GM18873 (cell line): Measurements from ENCODE around the gene HEXIM1.

ENCODE experiments used
- ATAC-seq: cut with Tn5 transposase; IDR thresholded peaks from one replicate; pipeline ENCODE4 v1.9.1; 2021; ENCODE audit warnings: mild to moderate bottlenecking, moderate library complexity, moderate number of reproducible peaks; ENCODE audit not compliant: unreplicated experiment, low FRiP score

The HEXIM1 gene

DNA sequence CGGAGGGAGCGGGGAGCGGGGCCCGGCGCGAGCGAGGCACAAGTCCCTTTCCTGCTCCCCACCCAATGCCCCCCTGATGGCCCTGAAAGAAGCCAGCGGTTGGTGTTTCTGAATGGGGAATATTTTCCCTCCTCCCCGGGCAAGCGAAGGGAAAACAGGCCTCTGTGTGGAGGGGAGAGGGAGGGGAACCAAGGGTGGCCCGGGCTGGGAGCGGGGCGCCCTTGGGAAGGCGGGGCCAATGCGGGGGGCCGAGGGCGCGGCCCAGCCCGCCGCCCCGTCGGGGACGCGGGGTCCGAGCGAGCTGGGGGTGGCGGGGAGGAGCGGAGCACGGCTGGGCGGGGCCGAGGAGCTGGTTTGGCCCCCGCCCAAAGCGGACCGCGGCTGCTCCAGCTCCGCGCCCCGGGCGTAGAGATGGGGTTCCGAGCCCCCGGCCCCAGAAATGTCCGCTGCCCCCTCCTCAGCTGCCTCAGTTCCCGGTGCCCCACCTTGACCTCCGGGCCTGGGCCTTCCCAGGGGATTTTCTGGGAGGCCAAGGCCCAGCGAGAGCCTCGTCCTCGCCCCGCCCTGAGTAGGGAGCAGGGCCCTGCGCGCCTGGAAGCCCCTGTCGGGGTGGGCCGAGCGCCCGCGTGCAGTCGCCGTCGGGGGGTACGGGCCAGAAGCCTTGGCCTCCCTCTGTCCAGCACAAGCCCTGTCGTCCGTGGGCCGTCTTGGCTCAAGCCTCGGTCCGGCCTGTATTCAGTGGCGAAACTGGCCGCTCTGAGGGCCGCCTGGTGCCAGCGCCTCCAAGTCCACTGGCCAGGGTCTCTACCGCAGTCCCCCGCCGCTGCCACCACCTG is 3.9 kb upstream of the HEXIM1 start:
- no peak for ATAC-seq

GRCh38 chr17:45145035-45145389 is 3.3 kb upstream of the HEXIM1 start:
- no peak for ATAC-seq

DNA sequence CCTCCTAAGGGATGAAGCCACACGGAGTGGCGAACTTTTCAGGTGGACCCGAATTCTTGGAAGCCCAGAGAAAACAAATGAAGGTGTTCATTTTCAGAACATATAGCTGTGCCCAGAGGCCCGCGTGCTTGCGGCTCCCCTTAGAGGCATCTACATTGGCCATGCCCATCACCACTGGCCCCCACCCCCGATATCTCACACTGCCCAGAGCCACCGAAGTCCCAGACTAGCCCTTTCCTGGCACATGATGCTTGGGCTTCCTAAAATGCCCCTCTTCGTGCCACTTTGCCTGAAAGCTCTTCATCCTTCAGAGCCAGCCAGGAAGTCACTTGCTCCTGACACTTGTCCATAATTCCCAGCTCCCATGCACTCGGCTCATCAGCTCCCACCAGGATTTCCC is 2.1 kb upstream of the HEXIM1 start:
- ATAC-seq, result no peak

GRCh38 chr17:45146592-45146889 is 1.7 kb upstream of the HEXIM1 start:
- ATAC-seq, result no peak

DNA sequence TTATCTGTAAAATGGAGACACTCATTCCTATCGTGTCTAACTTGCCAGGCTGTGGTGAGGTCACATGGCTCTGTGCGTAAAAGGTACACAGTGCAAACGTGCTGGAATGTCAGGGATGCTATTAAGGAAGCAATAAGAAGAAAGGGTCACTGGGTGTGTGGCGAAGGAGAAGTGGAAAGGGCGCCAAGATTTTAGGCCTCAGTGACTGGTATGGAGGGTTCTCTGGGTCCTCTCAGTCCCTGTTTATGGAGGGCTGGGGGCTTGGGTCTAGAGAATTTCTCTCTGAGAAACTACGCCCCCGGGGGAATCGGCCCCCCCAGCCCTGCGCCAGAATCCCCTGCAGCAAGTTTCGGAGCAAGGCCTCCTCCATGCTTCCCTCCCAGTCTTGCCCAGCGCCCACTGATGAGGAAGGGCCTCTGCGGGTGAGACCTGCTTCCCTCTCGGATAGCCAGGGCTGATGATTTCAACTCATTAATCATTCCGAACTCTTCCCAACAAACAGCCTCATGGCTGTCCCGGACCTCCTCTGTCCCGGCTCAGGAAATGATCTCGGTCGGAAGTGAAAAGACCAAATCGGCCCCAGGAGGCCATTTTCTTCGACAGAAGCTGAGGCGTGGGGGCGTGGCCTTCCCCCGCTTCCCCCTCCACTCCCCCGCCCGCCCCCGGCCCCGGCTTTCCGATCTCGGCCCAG is 1.2 kb upstream of the HEXIM1 start:
- no peak for ATAC-seq

DNA sequence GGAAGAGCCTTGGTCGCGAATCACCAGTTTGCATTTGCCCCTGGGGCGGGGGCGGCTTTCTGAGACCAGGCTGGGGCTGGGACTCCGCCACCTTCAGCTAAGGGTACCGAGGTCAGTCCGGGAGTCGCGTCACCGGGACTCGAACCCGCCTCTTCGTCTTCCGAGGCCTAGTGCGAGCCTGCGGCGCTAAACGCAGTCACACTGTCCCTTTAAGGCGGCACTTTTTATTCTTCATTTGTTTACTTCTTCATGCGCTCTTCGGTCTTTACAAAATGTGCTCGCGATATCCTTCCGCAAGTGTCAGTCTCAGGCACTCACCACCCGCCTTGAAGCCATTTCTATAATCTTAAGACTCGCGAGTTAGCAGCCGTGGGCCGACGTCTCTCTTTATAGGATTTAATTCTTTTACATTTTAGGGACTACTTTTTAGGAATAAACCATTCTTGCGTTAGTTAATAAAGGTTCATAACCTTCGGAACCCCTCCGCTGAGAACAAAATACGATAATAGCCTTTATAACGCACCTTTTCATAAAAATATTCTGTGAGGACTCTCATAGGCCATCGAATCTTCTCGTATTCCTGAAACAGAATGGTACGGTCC is 593 bp upstream of the HEXIM1 start:
- ATAC-seq, result peak; percentile 12

GRCh38 chr17:45149037-45149668 is 878 bp downstream of the HEXIM1 start:
- no peak for ATAC-seq

DNA sequence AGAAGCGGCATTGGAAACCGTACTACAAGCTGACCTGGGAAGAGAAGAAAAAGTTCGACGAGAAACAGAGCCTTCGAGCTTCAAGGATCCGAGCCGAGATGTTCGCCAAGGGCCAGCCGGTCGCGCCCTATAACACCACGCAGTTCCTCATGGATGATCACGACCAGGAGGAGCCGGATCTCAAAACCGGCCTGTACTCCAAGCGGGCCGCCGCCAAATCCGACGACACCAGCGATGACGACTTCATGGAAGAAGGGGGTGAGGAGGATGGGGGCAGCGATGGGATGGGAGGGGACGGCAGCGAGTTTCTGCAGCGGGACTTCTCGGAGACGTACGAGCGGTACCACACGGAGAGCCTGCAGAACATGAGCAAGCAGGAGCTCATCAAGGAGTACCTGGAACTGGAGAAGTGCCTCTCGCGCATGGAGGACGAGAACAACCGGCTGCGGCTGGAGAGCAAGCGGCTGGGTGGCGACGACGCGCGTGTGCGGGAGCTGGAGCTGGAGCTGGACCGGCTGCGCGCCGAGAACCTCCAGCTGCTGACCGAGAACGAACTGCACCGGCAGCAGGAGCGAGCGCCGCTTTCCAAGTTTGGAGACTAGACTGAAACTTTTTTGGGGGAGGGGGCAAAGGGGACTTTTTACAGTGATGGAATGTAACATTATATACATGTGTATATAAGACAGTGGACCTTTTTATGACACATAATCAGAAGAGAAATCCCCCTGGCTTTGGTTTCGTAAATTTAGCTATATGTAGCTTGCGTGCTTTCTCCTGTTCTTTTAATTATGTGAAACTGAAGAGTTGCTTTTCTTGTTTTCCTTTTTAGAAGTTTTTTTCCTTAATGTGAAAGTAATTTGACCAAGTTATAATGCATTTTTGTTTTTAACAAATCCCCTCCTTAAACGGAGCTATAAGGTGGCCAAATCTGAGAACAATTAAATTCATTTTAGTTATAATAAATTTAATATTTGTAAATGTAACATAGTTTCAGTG is 1.7 kb downstream of the HEXIM1 start:
- ATAC-seq, result no peak

DNA sequence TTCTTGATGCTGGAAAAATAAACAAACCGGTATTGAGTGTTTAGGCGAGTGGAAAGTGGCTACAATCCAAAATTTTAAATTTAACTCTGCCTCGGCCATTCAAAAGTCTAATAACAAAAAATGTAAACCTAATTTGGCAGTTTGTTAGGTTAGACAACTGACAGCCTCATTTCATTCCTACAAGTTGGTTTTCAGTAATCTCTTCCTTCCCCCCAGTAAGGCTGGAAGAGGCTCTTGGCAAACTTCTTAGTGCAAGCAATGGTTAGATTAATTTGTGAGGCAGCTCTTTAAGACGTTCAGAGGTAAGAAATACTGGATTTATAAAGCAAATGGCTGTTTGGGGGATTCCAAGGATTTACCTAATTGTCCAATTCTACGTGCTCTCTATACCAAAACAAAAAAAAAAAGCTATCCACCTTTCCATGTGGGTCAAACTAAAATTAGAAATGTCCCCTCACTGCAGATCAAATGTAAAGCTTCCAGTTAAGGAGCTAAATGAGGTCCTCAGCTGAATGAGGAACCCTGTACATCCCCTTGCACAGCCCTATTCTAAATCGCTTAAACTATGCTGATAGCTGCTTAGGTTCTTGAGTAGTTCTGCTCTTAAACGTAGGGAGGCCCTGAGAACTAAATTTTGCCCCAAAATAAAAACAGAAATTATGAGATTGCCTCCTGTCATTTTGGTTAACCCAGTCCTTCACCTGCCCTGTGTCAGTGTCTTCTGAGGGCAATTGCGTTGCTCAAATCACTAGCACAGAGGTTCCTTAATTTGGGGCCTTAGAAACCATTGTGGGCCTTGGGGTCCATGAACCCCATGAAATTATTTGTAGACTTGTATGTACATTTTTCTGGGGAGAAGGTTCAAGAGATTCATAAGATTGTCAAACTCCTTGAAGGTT is 2.9 kb downstream of the HEXIM1 start:
- ATAC-seq, result no peak

DNA sequence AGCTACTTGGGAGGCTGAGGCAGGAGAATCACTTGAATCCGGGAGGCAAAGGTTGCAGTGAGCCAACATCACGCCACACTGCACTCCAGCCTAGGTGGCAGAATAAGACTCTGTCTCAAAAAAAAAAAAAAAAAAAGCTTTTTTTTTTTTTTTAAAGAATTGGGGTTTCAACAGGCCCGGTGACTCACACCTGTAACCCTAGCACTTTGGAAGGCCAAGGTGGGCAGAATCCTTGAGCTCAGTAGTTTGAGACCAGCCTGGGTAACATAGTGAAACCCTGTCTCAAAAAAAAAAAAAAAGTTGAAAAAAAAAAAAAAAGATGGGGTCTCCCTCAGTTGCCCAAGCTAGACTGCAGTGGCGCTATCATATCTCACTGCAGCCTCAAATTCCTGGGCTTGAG is 6.8 kb downstream of the HEXIM1 start:
- ATAC-seq, result no peak

DNA sequence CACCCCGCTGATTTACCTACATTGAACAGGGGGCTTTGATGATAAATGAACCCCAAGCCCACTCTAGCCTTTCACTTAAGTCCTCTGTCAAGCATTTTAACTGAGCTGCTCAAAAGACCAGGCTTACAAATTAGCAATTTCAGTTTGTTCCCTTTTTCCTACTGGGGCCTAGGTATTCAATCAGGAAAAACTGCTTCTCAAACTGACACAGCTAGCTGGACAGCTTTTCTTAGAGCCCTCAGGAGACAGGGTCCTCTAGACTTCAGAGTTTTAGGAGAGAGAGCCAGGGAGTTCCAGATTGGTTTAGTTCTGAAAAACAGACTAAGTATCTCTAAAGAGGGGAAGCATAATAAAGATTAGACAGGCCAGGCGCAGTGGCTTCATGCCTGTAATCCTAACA is 7.2 kb downstream of the HEXIM1 start:
- no peak for ATAC-seq

DNA sequence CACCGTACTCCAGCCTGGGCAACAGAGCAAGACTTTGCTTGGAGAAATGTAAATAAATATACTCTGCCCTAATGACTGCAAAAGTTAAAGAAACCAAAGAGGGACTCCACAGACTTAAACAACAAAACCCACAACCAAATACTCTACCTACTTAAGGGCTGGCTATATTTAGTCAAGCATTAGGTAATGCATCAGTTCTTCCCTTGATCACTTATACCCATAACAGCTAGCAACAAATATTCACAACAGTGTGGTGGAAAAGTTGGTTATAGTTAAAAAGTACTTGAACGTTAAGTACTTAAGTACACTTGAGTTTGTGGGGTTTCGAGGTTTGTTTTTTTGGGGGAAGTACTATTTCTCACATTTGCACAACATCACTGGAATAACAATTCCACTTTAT is 8.0 kb downstream of the HEXIM1 start:
- ATAC-seq, result no peak

GRCh38 chr17:45160447-45161287 is 12.4 kb downstream of the HEXIM1 start:
- peak; percentile 12 for ATAC-seq

DNA sequence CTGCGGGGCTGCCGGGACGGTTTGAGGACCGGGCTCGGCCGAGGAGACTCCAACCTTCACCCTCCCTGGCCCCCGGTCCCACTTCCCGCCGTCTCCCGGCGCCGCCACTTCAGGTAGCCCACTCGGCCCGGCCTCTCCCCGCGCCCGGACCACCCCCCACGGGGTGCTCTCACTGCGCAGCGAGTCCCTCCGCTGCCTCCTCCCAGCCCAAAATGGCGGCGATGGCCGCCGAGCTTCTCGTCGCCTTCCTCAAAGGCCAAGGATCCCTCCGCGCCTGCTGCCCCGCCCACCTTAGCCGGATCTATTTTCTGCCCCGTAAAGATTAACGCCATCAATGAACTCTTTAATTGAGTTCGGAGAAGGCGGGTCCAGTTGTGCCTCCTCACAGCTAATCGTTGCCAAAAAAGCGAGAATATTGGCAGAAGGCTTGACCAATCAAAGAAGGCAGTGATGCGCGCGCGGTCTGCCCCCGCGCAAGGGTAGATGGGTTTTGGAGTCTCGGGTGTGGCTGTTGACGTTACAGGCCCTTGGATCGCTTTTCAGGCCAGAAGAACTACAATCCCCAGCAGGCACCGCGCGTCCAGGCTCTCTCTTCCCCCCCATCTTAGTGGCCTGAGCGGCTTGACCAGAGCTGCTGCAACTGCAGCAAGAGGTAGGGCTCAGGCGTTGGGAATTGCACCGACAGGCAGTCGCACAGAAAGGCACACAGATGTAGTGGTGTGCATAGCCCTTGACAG is 13.2 kb downstream of the HEXIM1 start, which contains the start of gene HEXIM2:
HEXIM2 (plus strand) TSS at position 588 of the 737 bp plus-strand sequence. CDS start 919 bp downstream, outside the sequence.
- ATAC-seq, result peak; percentile 87

DNA sequence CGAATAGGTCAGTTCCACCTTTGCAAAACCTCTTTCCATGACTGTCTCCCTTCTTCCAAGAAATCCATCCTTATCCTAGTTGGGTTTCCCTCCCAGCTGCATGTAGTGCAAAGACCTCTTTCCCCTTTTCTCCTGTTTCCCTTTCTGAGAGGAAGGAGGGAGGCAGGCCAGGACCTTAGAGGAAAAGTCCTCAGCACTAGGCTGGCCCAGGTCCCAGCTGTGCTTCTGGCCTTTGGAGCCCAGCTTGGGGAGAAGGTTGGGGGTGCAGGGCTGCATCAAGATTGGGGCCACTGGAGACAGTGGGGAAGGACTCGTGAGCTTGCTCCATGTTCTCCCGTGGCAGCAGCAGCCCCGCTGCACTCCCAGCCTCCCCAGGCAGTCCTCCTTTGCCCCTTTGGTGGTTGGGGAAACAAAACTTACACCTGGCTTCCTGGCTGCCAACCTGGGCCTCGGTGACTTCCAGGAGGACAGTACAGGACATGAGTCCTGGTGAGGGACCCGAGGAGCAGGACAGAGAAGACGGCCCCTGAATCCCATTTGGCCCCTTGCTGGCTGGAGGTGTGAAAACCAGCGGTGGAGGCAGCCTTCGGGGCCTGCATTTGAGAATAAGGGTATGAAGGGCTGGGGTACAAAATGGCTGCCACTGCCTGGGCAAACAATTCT is 13.9 kb downstream of the HEXIM1 start:
- ATAC-seq, result no peak

- ATAC-seq, result no peak
Measured at GRCh38 chr17:45164734-45165269, 16.5 kb downstream of the HEXIM1 start.
